Gastroesophageal sphincter (tissue), 4 donors: Measurements from ENCODE around the gene MAN2B2. TPM values are rescaled to one million over a fixed set of nuclear protein-coding genes. Genes with fewer than 3 reads are reported as not detected.

Experiments
- ATAC-seq: fragments of 150-250 bp; one replicate; pipeline ENCODE4 v1.9.1; 2016; ENCODE audit warnings: mild to moderate bottlenecking, moderate library complexity
- H3K27ac ChIP-seq, 4 donors: fragments of 200-600 bp; sonication (generic) in 3 of 4; 1 replicate in 3 of 4; 2 replicates in 1 of 4; pipeline ENCODE4 v1.5.1; 2016 to 2019
- H3K27me3 ChIP-seq: fragments of 200-600 bp; sonication (generic); one replicate; pipeline ENCODE4 v1.5.1; 2019
- H3K36me3 ChIP-seq, 2 donors: fragments of 200-600 bp; sonication (generic); one replicate each; pipeline ENCODE4 v1.5.1; 2019; ENCODE audit warnings: control low read depth in 1 of 2
- H3K4me1 ChIP-seq, 3 donors: fragments of 200-600 bp; sonication (generic); 1 replicate in 2 of 3; 2 replicates in 1 of 3; pipeline ENCODE4 v1.5.1; 2016 to 2019; ENCODE audit warnings: control low read depth in 2 of 3
- H3K4me3 ChIP-seq, 2 donors: fragments of 200-600 bp; sonication (generic); one replicate each; pipeline ENCODE4 v1.5.1; 2019; ENCODE audit warnings: mild to moderate bottlenecking in 1 of 2, moderate library complexity in 1 of 2
- H3K9me3 ChIP-seq, 3 donors: fragments of 200-600 bp; sonication (generic); one replicate each; pipeline ENCODE4 v1.5.1; 2017 to 2019; ENCODE audit warnings: control low read depth in 2 of 3
- CTCF ChIP-seq, 4 experiments: fragments of 200-600 bp in 2 of 4; fragments of 450-650 bp in 2 of 4; sonication (generic) in 1 of 4; IDR thresholded peaks; one replicate each; pipeline ENCODE4 v1.5.1; 2017 to 2019; ENCODE audit warnings: antibody characterized with exemption in 4 of 4, mild to moderate bottlenecking in 2 of 4, moderate library complexity in 2 of 4
- EP300 ChIP-seq: sonication (generic); formaldehyde crosslinking; IDR thresholded peaks from one replicate; pipeline ENCODE4 v1.6.1; 2017; ENCODE audit warnings: antibody characterized with exemption, mild to moderate bottlenecking
- POLR2A ChIP-seq, 2 donors: fragments of 450-650 bp; IDR thresholded peaks; one replicate each; pipeline ENCODE4 v1.6.1; 2017; ENCODE audit warnings: antibody characterized with exemption in 2 of 2, mild to moderate bottlenecking in 2 of 2, moderate library complexity in 1 of 2
- POLR2AphosphoS5 ChIP-seq: sonication (generic); formaldehyde crosslinking; IDR thresholded peaks from one replicate; pipeline ENCODE4 v1.6.1; 2017; ENCODE audit warnings: antibody characterized with exemption
- WGBS, 2 donors: methylation state at CpG; one replicate each; pipeline ENCODE4 v1.1.5; 2018; ENCODE audit warnings: low coverage in 1 of 2; 5-methylcytosine and 5-hydroxymethylcytosine counted together
- total RNA-seq, 4 donors: library from RNA; depleted of rRNA; stranded (reverse); fragments of >200 nt; gene quantifications; one replicate each; pipeline ENCODE4 v1.1.0, GENCODE V29; 2016

MAN2B2 gene
- total RNA-seq, 4 donors from 2014 or later, result 20.3 to 39.3 (median 34.3) TPM

GRCh38 chr4:6640292-6641163 is 65.5 kb downstream of the MAN2B2 start, which contains the start of gene MRFAP1:
TSS of gene MRFAP1 (plus strand) at chr4:6640685. CDS start at chr4:6640863, 178 bp downstream.
- Histone ChIP-seq H3K4me3 (peak within 1 kb of the TSS; percentile 56 to 61), H3K27me3 (no peaks in the 10 kb centered on the region), H3K9me3 (no peaks in the 10 kb centered on the region), H3K4me1 (peaks cover 9 to 47% (median 21%) of the 10 kb centered on the region in 3 donors), H3K36me3 (peaks cover 0 to 20% of the 10 kb centered on the region in 2 donors), H3K27ac (peak within 1 kb of the TSS; percentile 74 to 91 (median 87))
- peak; percentile 95 for ATAC-seq
- TF ChIP-seq CTCF (IDR thresholded peaks at IDR 0.05) (peak in 2 of 4 experiments; percentile 2 to 8), POLR2AphosphoS5 (peak; percentile 83), POLR2A (IDR thresholded peaks at IDR 0.05) (peak; percentile 69 to 76), EP300 (no peak)
- WGBS, 2 donors, result 0 to 1% methylated on average over 1 to 28 of the region's 90 CpGs

DNA sequence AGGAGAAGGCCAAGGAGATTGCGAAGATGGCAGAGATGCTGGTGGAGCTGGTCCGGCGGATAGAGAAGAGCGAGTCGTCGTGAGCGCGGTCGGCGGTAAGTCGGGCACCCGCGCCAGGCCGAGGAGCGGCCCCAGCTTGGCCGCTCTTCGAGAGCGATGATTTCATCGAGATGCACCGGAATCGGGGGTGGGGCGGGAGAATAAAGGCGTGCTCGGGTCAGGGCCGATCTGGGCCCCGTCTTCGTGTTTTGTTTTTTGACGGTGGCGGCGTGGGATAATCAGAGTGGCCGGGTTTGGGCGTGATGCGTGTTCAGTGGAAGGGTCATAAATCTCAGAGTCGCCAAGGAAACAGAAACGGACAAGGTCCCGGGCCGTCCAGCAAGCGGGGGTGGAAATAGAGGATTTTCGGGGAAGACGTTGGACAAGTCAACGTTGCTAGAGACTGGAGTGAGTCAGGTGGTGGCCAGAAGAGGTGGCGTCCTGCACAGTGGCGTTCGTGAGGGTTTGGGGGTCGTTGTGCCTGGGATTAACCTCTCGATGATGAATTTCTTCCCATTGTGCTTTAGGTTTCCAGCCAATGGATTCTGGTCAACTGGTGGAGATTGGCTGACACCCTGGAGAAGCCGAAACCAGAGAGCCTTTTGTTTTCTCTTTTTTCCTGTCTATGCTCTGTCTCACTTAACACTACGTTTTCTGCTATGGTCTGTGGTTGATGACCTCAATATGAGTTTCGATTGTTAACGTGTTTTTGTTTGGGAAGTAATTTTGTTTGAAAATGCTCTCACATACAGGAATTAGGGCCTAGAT is 66.4 kb downstream of the MAN2B2 start:
- TF ChIP-seq POLR2A (IDR thresholded peaks at IDR 0.05) (no peak), POLR2AphosphoS5 (no peak), EP300 (no peak), CTCF (IDR thresholded peaks at IDR 0.05) (no peak)
- Histone ChIP-seq H3K27me3 (no peaks in the 10 kb centered on the region), H3K4me3 (peak overlapping the region; percentile 56 to 61), H3K36me3 (peaks cover 0 to 20% of the 10 kb centered on the region in 2 donors), H3K9me3 (no peaks in the 10 kb centered on the region), H3K27ac (peak overlapping the region; percentile 74 to 91 (median 87)), H3K4me1 (peaks cover 9 to 47% (median 21%) of the 10 kb centered on the region in 3 donors)
- ATAC-seq, result peak; percentile 60
- 1 to 9% methylated on average over 6 to 40 of the region's 50 CpGs for WGBS, 2 donors

DNA sequence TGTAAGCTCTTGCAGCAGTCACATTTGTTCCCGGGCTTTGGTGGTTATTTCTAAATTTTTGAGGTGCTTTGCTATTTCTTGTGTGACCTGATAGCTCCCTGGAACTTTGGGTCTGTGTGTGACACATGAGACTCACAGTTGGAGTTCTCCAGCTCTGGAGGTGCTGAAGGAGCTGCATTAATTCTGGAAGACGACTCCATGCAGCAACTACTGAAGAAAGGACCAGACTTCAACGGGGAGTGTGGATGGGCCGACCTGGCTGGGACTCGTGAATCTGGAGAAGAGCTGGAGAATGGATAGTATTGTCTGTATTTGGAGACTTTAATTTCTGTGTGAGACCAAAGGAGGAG is 67.0 kb downstream of the MAN2B2 start:
- peaks cover 9 to 47% (median 21%) of the 10 kb centered on the region in 3 donors for H3K4me1 ChIP-seq

More for the DNA sequence above, 67.0 kb downstream of the MAN2B2 start:
- no peaks in the 10 kb centered on the region for H3K9me3 ChIP-seq
- WGBS, 2 donors, result 37 to 39% methylated on average over 3 to 5 of the region's 5 CpGs
- H3K27me3 ChIP-seq, result no peaks in the 10 kb centered on the region
- peaks cover 0 to 20% of the 10 kb centered on the region in 2 donors for H3K36me3 ChIP-seq
- no peak for TF ChIP-seq POLR2A (IDR thresholded peaks at IDR 0.05)
- TF ChIP-seq POLR2AphosphoS5, result no peak
- no peak for TF ChIP-seq CTCF (IDR thresholded peaks at IDR 0.05)
- TF ChIP-seq EP300, result no peak
- peak overlapping the region in 3 of 4 donors; percentile 85 to 91 (median 89) for H3K27ac ChIP-seq
- peak overlapping the region; percentile 56 to 61 for H3K4me3 ChIP-seq
- no peak for ATAC-seq
